Activated CD4-positive, alpha-beta T cell treated with anti-CD3 and anti-CD28 coated beads for 1 hour (primary cell): ENCODE data around the gene SASH3.

Experiments used
- DNase-seq: peaks from one replicate; pipeline ENCODE4 v3.0.0-alpha.2; 2020

The SASH3 gene

GRCh38 chrX:129818123-129818522 is 38.4 kb downstream of the SASH3 start:
- DNase-seq = no peak

GRCh38 chrX:129823115-129823514 is 43.4 kb downstream of the SASH3 start:
- DNase-seq = peak; percentile 19

- DNase-seq = no peak
Measured at GRCh38 chrX:129823522-129823921, 43.8 kb downstream of the SASH3 start.

GRCh38 chrX:129824620-129825019 is 44.9 kb downstream of the SASH3 start:
- no peak for DNase-seq

DNA sequence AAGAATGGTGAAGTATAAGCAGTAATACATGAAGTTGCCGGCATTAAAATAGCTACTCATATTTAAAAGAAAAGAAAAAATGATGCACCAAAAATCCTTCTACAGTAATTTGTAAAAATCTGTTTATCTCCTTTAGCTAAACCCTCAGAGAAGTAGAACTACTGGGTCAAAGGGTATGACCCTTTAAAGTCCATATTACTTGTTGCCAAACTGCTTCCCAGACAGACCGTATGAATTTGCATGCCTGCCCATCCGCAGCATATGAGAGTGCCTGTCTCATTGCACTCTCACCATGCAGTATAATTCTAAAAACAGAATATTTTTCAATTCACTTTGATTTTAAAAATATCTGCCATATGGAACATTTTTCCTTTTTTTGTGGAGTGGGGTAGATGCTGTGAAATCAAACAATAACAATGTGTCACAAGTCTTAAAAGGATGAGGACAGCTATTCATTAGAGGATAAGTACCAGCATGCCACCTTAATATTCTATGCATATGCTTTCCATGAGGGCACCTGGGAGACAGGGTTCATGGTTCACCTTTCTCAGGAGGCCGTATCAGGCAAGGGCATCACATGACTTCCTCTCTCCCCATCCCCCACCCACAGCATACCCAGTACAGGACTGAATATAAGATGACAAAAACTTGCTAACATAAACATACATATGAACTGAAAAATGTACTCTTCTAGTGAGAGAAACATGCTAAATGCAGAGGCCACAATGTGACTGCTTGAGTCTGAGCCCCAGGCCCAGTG is 46.2 kb downstream of the SASH3 start:
- DNase-seq = no peak

DNA sequence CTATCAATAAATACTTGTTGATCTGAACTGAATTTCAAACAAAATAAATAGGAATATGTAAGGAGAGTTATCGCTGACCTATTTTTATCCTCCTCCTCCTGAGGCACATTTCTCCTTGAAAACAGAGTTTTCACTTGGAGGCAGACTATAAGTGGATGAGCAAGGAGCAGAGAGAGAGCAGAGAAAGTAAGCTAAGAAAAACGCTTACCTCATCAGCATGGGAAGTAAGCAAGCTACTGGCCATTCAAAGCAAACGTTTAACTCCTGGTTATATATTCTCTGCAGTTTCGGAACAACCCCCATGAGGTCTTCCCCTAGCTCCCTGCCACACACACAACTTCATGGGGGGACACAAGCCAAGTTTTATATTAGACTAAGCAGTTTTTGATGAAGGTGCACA is 50.7 kb downstream of the SASH3 start:
- no peak for DNase-seq

DNA sequence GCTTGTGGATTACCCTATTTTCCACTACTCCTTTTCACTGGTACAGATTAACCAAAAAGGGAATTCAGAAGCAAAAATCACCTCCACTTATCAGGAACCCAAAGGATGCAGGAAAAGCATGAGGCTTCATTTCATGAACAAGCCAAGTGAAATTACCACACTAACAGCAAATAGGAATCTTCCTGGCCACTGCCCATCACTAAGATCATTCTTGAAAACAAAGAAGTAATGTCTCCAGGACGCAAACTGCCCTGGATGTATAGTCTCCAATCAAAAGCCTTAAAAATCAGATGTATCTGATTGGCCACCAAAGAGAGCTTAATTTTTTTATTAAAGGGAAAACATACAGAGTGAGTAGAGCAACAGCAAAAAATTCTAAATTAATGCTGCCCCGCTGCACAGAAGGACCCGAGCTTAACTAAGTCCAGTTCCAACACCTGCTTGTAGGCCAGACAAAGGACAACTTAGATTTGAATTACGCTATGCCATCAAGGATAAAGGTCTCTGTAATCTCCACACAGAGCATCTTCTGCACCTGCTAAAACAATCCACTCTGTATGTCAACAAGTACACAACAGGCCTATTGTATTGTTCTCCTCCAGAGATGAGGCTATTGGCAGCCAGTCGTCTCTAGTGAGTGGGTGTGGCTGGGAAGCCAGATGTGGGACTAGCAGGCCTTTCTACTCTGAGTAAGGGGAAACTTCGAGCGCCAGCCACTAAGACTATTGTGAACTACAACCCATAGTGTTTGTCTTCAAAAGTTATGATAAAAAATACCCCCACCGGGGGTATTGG is 51.5 kb downstream of the SASH3 start:
- DNase-seq = no peak

GRCh38 chrX:129833153-129833990 is 53.6 kb downstream of the SASH3 start:
- DNase-seq = no peak

DNA sequence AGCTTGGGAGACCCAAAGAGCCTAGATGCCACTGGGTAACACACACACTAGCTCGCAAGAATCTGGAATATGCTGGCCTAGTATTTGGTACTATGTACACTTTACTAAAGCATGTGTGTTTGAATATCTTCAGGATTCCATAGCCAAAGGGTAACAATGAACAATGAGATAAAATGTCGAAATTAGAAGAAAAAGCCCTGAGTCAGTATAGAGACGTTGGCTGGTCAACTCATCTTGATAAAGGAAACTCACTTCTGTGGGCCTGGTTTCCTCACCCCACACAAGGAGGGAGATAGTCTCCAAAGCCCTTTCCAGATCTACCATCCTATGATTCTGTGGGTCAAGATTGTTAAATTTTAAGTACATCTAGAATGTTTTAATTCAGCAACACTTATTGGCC is 57.1 kb downstream of the SASH3 start:
- no peak for DNase-seq

DNA sequence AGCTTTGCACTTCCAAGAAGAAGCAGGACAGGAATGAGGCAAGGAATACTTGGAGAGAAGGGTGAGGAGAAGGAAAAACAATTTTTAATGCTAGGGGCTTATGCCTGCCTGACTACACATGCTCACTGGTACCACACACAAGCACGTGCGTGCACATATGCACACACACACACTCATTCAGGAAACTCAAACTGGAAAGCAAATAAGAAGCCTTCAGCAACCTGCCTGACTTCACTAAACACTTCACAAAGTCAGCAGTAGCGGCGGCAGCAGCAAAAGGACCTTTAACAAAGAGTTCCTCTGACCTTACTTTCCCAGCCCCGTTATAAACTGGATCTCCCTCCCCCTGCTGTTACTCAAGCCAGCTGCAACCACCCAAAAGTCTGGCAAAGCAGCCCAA is 60.6 kb downstream of the SASH3 start:
- no peak for DNase-seq

- DNase-seq = no peak
Measured at GRCh38 chrX:129842510-129843208, 62.9 kb downstream of the SASH3 start.

GRCh38 chrX:129843209-129843458 is 63.4 kb downstream of the SASH3 start:
- DNase-seq = no peak

- peak; percentile 74 for DNase-seq
Measured at GRCh38 chrX:129843459-129844306, 63.9 kb downstream of the SASH3 start, which contains the start of gene ZDHHC9. Gene ZDHHC9, minus strand, starts transcription at chrX:129843886. Its CDS starts 1,941 bp downstream, at chrX:129841945.
